HG03378 (cell line): ENCODE data around the gene SESTD1.
A peak's percentile ranks its signal among the peaks of the same experiment; 100 is the strongest.

Experiments
- ATAC-seq: cut with Tn5 transposase; IDR thresholded peaks from one replicate; pipeline ENCODE4 v1.9.1; 2021; ENCODE audit warnings: mild to moderate bottlenecking, moderate library complexity; ENCODE audit not compliant: unreplicated experiment

SESTD1 gene

GRCh38 chr2:179193759-179194394 is 70.8 kb downstream of the SESTD1 start:
- no peak for ATAC-seq

- no peak for ATAC-seq
These were observed 73.5 kb downstream of the SESTD1 start for GRCh38 chr2:179191110-179191509.

DNA sequence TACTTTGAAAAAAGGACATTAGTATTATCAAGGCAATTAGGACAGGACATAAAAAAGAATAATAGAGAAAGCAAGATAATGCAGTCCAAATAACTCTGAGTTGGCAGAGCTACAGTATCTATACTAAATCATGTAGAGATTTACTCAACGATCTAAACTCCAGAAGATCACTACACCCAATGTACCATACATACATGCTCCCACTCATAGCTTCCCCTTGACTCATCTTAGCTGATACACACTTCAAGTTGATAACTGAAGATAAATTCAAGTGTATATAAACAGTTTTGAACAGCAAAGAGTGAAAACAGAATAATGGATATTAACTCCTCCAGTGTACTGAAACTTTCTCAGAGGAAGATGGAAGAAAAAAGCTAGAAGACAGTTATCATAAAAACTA is 78.5 kb downstream of the SESTD1 start:
- no peak for ATAC-seq

DNA sequence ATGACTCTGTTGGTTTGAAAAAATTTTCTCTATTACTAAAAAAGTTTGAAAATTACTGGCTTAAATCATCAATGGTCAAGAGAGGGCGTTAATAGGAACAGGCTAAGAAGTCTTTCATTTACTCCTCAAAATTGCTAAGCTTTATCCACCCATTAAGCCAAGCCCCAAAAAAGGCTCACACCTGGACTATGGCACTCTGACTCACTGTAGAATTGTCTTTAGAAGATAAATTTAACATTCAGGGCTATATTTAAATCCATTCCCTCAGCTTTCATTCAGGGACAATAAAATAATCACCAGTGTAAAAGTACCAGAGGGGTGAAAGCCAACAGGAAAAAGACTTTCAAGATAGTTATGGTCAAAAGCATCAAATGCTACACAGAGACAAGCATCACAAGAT is 80.0 kb downstream of the SESTD1 start:
- ATAC-seq, result no peak

DNA sequence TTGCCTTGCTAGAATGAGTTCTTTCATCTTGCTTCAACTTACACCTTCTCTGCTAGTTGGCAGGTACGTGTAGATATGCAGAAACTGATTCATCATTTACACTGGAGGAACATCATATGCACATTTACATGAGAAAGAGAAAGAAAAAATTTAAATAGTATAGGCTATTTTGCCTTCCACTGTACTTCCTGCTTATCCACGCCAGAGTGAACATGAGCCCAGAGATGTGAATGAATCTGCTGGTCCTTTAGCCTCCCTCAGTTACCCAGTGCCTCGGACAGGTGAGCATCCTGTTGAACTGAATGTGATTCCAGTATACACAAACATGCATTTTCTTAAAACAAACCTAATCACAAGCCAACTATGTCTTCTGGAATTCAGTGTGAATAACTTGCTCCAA is 83.6 kb downstream of the SESTD1 start:
- peak; percentile 56 for ATAC-seq

GRCh38 chr2:179180242-179180641 is 84.4 kb downstream of the SESTD1 start:
- no peak for ATAC-seq

GRCh38 chr2:179179719-179180118 is 84.9 kb downstream of the SESTD1 start:
- ATAC-seq, result no peak

GRCh38 chr2:179177694-179178093 is 86.9 kb downstream of the SESTD1 start:
- no peak for ATAC-seq

DNA sequence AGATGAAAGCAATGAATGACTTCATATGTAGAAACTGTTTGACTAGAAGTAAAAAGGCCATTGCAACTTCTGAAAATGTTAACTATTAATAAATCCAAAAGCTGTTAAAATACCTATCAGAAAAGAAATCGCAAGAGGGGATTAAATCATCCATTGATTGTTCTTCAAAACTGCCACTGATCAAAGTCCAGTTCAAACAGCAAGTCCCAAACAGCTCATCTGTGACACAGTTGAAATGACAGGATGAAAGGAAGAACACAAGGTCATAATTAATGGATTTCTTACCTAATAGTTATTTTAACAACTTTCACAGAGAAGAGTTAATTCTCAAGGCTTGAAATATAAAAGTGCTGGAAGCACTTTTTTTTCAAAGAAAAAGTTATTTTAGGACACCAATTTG is 90.4 kb downstream of the SESTD1 start:
- ATAC-seq, result no peak

DNA sequence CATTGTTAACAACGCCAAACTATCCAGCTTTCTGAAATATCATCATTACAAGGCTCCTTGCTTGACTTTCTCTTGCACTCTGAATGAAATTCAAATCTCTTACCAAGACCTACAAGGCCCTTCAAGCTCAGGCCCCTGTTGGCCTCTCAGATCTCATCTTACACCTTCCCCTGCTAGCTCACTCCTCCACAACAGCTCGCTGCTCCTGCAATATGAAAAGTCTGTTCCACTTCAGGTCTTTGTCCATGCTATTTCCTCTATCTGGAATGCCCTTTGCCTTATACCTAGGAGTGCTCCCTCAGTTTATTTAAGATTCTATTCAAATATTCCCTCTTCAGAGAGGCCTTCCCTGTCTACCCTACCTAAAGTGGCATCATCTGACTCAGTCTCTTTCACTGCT is 91.7 kb downstream of the SESTD1 start:
- ATAC-seq, result no peak

GRCh38 chr2:179171371-179171770 is 93.3 kb downstream of the SESTD1 start:
- ATAC-seq, result no peak

GRCh38 chr2:179170901-179171300 is 93.7 kb downstream of the SESTD1 start:
- no peak for ATAC-seq

DNA sequence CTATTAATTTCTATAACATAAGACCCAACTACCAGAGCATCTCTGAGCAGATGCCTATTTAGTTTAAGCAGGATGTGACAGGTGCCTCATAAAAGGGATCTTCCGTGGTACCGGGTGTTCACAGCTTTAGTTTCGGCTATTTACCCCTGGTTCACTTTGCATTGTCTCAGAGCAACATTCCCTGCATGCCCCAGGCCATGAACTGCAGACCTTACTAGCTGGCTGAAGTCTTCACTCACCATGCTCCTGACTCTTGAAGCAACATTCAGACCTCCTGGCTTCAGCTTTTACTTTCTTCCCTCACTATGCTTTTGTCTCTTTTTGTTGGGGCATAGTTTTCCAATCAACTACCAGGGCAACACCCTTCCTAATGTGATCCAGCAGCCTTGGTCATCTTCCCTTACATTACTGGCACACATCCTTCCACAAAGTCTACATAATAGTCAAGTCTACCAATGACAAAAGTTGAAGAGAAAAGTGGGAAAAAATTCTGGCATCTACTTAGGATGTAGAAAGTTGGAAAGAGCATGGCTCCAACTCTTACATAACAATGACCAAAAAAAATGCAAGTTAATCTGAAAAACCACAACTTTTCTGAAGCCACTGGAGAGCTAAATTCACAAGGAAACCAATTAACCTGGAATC is 99.2 kb downstream of the SESTD1 start:
- no peak for ATAC-seq

GRCh38 chr2:179141206-179141605 is 123.4 kb downstream of the SESTD1 start:
- ATAC-seq, result no peak

GRCh38 chr2:179140571-179140970 is 124.1 kb downstream of the SESTD1 start:
- no peak for ATAC-seq

DNA sequence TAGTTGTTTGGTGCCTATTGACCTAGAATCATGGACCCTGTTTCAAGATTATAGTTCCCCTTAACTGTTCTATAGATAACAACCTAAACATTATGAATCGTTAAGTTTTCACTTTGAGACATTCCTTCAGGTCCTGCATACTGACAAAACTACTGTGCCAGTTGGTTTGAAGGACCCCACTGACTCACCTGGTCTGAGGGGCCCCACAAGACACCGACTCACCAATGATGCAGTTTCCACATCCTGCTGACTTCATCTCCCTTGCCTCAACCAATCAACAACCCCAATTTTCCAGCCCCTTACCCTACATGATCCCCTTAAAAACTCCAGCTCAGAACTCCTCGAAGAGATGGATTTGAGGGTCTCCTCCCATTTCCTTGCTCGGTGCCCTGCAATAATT is 125.1 kb downstream of the SESTD1 start:
- no peak for ATAC-seq

DNA sequence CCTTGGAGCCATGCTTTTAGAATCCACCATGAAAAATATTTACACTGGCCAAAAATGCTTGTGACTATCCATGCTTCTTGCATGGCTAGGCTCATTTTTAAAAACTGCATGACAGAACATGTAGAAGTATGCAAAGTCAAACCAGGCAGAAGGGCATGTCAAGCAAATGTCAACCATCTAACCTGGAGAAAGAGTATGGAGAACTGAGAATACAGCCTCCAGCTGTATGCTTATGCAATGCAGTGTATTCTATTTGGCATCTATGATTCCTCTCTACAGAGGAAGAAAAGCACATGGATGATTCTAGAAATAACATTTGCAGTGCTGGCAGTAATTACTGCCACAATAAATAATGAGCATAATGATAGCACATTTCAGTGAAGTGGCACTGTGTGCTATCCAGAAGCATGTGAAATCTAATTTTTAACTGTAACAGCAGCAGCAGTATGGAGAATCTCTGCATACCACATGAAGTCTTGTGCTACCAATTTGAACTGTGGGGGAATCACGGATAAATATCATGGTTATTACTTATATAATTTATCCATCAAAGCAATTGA is 127.4 kb downstream of the SESTD1 start:
- ATAC-seq, result no peak

GRCh38 chr2:179133016-179133415 is 131.6 kb downstream of the SESTD1 start:
- ATAC-seq, result no peak

- no peak for ATAC-seq
These were observed 132.6 kb downstream of the SESTD1 start for GRCh38 chr2:179132076-179132475.

DNA sequence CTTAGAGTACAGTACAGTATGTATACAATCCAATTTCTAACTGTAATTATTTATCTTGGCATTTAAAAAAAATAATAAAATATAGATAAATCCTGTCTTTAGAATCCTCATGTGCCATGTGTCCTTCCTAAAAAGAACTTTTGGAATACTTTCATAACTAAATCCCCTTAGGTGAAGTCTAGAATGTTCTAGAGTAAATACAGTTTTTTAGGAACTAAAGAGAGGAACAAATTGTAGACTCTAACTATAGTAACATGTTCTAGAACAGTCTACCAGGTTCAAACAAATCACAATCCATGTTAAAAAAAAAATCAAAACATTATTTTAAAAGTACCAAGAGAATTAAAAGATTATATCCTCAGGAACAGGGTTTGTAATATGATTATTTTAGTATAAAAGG is 134.1 kb downstream of the SESTD1 start:
- no peak for ATAC-seq

- ATAC-seq, result peak; percentile 75
These were observed 134.9 kb downstream of the SESTD1 start for GRCh38 chr2:179129574-179130238.

- ATAC-seq, result no peak
These were observed 139.2 kb downstream of the SESTD1 start for GRCh38 chr2:179125404-179125803.
